Midbrain (tissue), 1 donor: Measurements from ENCODE around the gene ZFYVE9.
"Not testable (repeated sequence)": the region's sequence is repeated elsewhere in the genome, so short reads cannot be mapped to it uniquely, and the experiment has no call there.

Experiments used
- DNase-seq: peaks from one replicate; lab custom pipeline; 2025; lab: John Stamatoyannopoulos, UW

ZFYVE9 gene

GRCh38 chr1:52141513-52142219 is at the start of gene ZFYVE9:
Gene ZFYVE9 (plus strand): TSS chr1:52142089. CDS start chr1:52233207, 91,118 bp downstream.
- DNase-seq: peak; percentile 72

GRCh38 chr1:52094300-52094699 is 47.6 kb upstream of the ZFYVE9 start:
- not testable (repeated sequence) for DNase-seq

GRCh38 chr1:52096216-52096615 is 45.7 kb upstream of the ZFYVE9 start:
- DNase-seq: no peak

GRCh38 chr1:52098139-52098871 is 43.6 kb upstream of the ZFYVE9 start:
- DNase-seq: no peak

- DNase-seq: no peak
These were observed 39.4 kb upstream of the ZFYVE9 start for GRCh38 chr1:52102336-52103013.

GRCh38 chr1:52111492-52111891 is 30.4 kb upstream of the ZFYVE9 start:
- peak; percentile 2 for DNase-seq

GRCh38 chr1:52112489-52112888 is 29.4 kb upstream of the ZFYVE9 start:
- no peak for DNase-seq

- DNase-seq: no peak
These were observed 22.4 kb upstream of the ZFYVE9 start for GRCh38 chr1:52119301-52120079.

- no peak for DNase-seq
These were observed 19.5 kb upstream of the ZFYVE9 start for GRCh38 chr1:52122384-52122783.

- no peak for DNase-seq
These were observed 18.3 kb upstream of the ZFYVE9 start for GRCh38 chr1:52123622-52124021.

GRCh38 chr1:52125736-52126359 is 16.0 kb upstream of the ZFYVE9 start:
- no peak for DNase-seq

GRCh38 chr1:52127181-52128180 is 14.4 kb upstream of the ZFYVE9 start:
- peak; percentile 2 for DNase-seq

- no peak for DNase-seq
These were observed 1.9 kb upstream of the ZFYVE9 start for GRCh38 chr1:52139817-52140540.

- no peak for DNase-seq
These were observed 1.0 kb upstream of the ZFYVE9 start for GRCh38 chr1:52140633-52141512.

- peak; percentile 44 for DNase-seq
These were observed 613 bp downstream of the ZFYVE9 start for GRCh38 chr1:52142220-52143183.

GRCh38 chr1:52145137-52145536 is 3.2 kb downstream of the ZFYVE9 start:
- no peak for DNase-seq

- not testable (repeated sequence) for DNase-seq
These were observed 8.6 kb downstream of the ZFYVE9 start for GRCh38 chr1:52150445-52150844.
